AG09319 (cell line): ENCODE results near the gene TRIM67.

Source experiments
- DNase-seq: peaks from one replicate; pipeline ENCODE4 v3.0.0-alpha.2; 2010; ENCODE audit warnings: low read depth; ENCODE audit errors: extremely low read depth
- CTCF ChIP-seq: IDR thresholded peaks from 2 replicates; pipeline ENCODE4 v1.5.1; 2011; ENCODE audit warnings: low read depth, mild to moderate bottlenecking, inconsistent platforms, low read length, moderate library complexity

Gene TRIM67

GRCh38 chr1:231178970-231179369 is 17.1 kb downstream of the TRIM67 start:
- TF ChIP-seq CTCF = no peak
- no peak for DNase-seq

- no peak for DNase-seq
- no peak for TF ChIP-seq CTCF
These were observed 18.2 kb downstream of the TRIM67 start for GRCh38 chr1:231180034-231180433.

GRCh38 chr1:231181271-231181670 is 19.4 kb downstream of the TRIM67 start:
- DNase-seq = no peak
- no peak for TF ChIP-seq CTCF

GRCh38 chr1:231182317-231182716 is 20.5 kb downstream of the TRIM67 start:
- TF ChIP-seq CTCF = no peak
- DNase-seq = no peak

GRCh38 chr1:231183639-231184590 is 22.1 kb downstream of the TRIM67 start:
- no peak for TF ChIP-seq CTCF
- DNase-seq = no peak

GRCh38 chr1:231184891-231185290 is 23.0 kb downstream of the TRIM67 start:
- no peak for TF ChIP-seq CTCF
- no peak for DNase-seq

- no peak for TF ChIP-seq CTCF
- no peak for DNase-seq
These were observed 23.5 kb downstream of the TRIM67 start for GRCh38 chr1:231185391-231185790.
